HG02852 (cell line): ENCODE data around the gene CATSPER1.

Source experiments
- ATAC-seq: cut with Tn5 transposase; IDR thresholded peaks from one replicate; pipeline ENCODE4 v1.9.1; 2021; ENCODE audit warnings: mild to moderate bottlenecking, moderate library complexity; ENCODE audit not compliant: unreplicated experiment

The CATSPER1 gene

DNA sequence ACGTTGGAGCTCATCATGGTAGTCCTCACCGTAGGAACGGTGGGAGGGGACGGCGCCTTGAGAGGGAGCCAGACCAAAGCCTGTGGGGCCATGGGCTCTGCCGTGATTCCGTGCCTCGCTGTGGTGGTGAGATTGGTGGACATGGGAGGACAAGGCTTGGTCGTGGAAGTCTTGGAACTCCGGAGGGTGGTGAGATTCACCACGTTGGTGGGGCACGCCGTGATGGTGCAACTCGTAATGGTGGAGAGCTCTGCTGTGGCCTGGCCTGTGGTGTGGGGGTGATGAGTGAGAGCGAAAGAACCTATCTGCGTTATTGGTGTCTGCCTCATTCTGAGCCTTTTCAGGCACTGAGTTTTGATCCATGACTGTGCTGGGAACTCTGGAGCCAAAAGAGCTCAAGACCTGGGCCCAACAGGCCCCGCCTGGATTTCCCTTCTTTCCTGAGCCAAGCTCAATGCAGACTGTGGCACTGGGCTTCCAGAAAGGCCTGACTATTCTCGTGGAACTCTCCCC, at the start of gene CATSPER1:
CATSPER1 (minus strand) TSS at position 463 of the 513 bp plus-strand sequence; CDS start at position 363, 100 bp downstream.
- ATAC-seq = no peak

DNA sequence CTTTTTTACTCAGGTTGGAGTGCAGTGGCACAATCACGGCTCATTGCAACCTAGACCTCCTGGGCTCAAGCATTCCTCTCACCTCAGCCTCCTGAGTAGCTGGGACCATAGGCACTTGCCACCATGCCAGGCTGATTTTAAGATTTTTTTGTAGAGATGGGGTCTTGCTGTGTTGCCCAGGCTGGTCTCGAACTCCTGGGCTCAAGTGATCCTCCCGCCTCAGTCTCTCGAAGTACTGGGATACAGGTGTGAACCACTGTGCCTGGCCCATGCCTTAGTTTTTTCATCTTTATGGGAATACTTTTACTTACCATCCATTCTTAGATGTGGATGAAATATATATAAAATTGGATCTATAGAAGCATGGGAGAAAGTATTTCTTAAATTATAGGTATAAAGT, 49.0 kb upstream of the CATSPER1 start:
- ATAC-seq = no peak

DNA sequence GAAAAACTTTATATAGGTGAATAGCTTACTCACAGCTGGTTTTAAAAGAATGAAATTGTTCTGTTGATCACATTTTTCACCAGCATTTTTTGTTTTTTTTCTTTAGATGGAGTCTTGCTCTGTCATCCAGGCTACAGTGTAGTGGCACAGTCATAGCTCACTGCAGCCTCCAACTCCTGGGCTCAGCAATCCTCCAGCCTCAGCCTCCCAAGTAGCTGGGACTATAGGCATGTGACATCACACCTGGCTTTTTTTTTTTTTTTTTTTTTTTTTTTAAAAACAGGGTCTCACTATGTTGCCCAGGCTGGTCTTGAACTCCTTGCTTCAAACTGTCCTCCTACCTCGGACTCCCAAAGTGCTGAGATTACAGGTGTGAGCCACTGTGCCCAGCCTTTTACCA, 47.4 kb upstream of the CATSPER1 start:
- ATAC-seq = no peak

DNA sequence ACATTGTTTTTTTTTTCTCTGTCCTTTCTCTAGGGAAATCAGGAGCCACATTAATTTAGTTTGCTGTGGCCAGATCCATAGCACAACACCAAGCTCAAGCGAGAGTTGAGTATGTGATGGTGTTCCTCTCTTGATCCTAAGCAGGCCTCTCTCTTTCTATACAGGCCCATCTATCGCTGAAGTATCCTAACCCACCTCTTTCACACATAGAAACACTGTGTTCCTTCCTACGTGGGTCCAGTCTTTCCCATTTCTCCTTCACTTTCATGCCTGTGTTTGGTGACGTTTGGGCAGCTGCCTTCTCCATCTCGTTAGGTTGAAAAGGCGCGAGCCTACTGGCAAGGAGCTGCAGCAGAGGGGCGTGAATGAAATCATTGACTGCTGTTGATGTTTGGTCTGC, 46.2 kb upstream of the CATSPER1 start:
- no peak for ATAC-seq

DNA sequence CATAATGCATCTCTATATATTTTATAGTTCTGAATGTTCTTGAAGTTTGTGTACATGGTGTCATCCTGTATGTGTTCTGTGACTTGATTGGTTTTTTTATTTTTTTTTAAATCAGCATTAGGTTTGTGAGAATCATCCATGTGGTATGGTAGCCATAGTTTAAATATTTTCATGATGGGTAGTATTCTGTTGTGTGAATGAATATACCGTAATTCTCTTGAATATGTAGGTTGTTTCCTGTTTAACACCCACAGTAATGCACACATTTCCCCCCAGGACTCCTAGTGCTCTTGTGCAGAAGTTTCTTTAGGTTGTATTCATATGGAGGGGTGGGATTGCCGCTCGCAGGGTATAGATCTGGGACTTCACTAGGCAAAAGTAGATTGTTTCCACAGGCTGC, 45.8 kb upstream of the CATSPER1 start:
- ATAC-seq = no peak

DNA sequence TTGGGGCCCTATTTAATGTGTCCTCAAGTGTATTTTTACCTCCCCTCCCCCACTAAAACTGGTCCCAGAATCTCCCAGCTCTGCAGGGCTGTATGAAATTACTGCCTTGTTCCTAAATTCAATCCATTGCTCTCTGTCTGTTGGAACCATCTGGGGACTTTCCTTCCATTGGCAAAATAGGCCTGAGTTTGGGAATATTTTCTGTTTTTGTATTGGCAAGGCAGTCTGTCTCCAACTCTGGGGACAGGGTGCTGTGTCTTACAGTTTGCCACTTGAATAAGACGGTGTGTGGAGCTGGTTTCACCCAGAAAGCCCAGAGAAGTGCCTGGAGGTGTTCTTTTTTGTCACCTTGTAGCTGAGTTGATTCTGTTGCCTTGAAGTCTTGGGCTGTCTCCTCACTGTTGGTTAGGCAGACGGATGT, 45.1 kb upstream of the CATSPER1 start:
- ATAC-seq = no peak

DNA sequence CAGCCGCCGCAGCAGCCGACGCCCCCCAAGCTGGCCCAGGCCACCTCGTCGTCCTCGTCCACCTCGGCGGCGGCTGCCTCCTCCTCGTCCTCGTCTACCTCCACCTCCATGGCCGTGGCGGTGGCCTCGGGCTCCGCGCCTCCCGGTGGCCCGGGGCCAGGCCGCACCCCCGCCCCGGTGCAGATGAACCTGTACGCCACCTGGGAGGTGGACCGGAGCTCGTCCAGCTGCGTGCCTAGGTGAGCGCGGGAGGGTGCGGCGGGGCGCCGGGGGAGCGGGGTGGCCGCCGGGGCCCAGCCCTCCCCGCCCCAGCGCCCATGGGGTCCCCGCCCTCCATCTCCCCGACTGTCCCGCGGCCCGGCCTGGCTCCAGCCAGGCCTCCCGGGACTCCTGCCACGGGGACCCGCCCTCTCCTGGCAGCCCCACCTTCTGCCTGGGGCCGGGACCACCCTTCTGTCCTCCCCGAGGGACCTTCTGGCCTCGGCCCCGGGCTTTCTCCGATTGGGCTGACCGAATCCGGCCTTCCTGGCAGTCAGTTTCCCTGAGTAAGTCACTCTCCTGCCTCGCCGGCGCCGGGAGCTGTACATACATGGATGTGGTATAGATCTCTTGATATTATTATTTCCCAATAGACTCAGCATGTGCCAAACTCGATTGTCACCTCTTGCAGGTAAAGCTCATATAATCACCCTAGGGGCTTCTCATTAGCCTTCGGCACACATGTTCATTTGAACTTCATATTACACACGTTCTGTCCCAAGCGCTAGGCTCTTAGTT, 44.5 kb upstream of the CATSPER1 start:
- ATAC-seq = peak; percentile 16

DNA sequence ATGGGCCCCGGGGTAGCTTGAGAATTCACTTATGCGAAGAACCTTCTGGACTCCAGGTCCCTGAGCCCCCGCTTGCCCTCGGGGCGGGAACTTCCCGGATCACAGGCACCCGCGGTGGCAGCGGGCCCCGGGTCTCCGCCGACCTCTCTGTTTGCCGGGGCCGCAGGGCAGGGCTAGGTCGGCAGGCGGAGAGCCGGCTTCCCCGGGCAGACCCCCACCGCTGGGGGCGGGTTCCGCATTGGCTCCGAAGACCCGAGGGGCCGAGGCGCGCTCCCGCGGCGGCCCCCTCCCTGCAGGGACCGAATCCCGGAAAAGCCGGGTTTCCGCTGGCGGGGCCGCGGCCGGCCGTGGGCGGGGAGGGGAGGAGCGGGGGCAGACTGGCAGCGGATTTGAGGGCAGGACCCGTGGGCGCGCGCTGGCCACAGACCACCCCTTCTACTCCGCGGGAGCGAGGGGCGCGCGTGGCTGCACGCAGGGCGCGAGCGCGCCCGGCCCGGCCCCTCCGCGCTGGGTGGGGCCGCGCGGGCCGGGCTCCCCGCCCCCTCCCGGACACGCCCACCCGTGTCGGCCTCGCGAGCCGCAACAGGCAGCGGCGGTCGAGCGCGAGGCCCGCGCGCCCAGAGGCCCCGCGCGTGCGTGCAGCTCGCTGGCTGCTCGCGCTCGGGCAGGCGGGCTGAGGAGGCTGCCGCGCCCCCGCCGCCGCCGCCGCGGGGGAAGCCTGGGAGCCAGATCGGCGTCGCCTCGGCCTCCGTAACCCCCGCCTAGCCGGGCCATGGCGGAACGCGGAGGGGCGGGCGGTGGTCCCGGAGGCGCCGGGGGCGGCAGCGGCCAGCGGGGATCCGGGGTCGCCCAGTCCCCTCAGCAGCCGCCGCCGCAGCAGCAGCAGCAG, 43.7 kb upstream of the CATSPER1 start, which contains the start of gene PACS1:
PACS1 (plus strand) TSS at position 558 of the 889 bp plus-strand sequence; CDS start at position 773, 215 bp downstream.
- ATAC-seq = peak; percentile 47

DNA sequence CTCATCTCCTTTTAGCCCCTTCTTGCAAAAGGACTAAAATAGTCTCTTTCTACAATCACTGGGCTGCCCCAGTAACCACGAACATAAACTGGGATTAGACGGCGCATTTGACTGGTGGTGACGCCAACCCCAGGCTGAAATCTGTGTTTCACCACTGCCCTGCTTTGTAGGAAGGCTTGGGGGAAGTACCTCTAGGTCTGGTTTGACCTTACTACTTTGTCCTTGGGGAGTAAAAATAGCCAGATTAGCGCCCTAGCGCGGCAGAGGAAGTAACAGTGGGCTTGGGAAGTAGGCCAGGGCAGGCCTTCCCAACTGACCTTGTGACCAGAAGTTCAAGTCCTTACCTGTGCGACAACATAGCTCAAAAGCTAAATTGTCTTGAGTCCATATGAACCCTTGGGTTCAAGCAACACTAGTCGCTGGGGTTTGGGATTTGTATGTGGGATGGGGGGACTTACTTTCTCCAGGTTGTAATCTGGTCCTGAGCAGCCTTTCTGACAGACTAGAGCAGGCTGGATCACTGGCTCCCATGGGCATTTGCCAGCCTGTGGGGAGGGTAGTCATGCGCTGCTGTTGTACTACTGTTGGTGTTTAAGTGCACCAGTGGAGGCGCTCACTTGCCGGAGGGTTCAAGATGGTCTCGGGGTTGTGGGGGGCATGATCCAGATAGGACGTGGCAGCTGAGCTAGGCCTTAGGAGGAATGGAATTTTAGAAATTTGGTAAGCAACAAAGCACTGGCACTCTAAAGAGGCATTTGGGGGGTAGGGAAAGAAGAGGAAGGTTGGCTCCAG, 42.8 kb upstream of the CATSPER1 start:
- no peak for ATAC-seq

DNA sequence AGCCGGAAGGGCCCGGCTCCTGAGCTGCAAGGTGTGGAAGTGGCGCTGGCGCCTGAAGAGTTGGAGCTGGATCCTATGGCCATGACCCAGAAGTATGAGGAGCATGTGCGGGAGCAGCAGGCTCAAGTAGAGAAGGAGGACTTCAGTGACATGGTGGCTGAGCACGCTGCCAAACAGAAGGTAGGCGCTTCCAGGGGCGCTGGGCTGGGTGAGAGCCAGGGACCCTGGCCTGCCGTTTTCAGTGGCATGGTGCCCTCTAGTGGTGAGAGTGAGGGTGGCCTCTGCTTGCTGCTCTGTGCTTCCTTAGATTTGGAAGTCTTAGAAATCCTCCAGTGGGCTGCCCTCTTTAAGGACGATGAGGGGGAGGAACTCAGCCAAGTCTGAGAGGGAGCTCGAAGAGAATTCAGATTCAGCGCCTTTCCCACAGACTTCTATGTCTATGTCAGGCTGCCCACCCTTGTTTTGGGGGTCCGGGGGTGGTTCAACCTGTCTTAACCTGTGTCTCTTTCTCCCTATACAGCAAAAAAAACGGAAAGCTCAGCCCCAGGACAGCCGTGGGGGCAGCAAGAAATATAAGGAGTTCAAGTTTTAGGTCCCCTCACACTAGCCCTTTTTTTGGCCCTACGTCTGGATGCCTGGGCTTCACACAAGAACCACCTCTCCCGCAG, 42.0 kb upstream of the CATSPER1 start:
- no peak for ATAC-seq

DNA sequence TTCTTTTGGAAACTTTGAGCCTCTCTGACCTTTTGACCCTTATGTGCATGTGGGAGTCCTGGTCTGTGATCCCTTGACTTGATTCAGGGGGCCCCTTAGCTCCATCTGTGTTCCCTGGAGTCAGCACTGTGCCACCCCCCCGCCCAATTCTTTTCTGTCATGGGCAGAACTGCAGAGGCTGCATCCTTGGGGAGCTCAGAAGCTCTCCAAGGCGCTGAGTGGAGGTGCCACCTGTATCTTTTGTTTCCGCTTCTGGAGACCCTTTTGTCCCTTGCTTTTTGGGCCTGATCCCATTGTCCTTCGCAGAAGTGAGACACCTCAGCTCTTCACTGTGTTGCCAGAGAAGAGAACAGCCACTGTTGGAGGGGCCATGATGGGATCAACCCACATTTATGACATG, 41.4 kb upstream of the CATSPER1 start:
- ATAC-seq = no peak

DNA sequence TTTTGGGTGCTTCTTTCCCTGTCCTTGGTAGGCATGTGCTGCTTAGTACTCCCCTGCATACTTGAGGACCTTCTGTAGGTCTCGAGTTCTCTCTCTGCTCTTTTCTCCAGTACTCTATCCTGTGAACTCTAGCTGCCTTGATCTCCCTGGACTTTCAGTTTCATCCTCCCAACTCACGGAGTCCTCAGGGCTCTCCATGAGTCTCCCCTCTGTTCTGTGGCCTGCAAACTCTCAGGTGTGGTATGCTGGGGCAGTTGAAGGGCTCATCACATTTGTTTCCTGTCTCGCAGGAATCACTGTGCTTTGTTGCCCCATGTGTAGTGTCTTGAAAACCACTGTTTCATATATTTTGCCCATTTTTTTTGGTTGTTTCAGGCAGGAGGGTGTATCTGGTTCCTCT, 40.5 kb upstream of the CATSPER1 start:
- no peak for ATAC-seq

DNA sequence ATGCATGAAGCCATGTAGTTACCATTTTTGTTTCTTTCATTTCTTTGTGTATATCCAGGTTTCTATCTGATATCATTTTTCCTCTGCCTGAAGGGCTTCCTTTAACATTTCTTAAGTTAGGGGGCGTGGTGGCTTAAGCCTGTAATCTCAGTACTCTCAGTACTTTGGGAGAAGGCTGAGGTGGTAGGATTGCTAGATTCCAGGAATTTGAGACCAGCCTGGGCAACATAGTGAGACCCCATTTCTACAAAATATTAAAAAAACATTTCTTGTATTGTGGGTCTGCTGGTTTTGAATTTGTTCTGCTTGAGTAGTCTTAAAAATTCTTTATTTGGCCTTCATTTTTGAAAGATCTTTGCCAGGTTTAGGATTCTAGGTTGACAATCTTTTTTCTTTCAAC, 38.3 kb upstream of the CATSPER1 start:
- ATAC-seq = no peak

DNA sequence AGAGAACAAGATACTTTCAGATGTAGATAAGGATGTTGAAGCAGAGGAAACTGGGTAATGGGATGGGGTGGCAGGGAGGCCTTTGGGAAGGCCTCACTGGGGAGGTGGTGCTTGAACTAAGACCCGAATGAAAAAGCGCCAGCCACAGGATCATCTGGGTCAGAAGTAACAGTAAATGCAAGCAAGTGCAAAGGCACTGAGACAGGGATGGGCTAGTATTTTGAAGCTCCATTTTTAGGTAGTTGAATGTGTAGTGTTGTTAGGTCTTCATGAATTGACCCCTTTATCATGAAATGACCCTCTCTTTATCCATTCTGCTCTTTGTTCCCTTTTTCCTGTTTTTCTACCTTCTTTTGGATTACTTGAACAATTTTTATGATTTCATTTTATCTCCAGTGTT, 37.6 kb upstream of the CATSPER1 start:
- no peak for ATAC-seq

DNA sequence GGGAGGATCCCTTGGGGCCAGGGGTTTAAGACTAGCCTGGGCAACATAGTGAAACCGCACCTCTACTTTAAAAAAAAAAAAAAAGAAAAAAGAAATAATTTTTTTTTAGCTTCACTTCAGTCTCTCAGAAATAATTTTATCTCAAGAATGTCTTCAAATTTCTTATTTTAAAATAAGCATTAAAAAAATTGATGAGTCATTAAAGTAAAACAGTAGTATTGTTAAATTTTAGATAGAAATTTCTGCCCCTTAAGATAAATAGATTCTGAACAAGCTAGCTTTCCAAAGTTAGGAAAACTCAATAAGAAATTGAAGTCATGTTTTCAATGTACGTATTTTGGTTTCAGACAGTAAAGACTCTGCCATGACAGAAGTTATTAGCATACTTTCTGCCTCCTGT, 36.1 kb upstream of the CATSPER1 start:
- ATAC-seq = no peak

DNA sequence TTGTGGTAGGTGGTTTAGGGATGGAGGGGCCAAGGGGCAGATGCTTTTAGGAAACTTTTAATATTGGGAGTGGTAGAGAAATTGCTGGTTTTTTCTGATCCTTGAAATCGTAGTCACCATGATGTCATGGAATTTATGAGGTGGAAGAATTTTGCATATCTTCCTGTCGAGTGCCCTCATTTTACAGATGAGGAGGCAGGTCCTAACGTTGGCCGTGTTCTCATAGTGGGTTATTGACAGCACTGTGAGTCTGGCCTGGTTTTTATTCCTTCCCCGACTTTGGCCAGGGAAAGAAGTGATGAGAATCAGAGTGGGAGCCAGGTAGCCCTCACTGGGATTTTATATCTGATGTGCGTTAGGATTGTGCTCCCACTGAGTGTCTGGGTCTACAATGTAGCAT, 35.0 kb upstream of the CATSPER1 start:
- ATAC-seq = no peak

DNA sequence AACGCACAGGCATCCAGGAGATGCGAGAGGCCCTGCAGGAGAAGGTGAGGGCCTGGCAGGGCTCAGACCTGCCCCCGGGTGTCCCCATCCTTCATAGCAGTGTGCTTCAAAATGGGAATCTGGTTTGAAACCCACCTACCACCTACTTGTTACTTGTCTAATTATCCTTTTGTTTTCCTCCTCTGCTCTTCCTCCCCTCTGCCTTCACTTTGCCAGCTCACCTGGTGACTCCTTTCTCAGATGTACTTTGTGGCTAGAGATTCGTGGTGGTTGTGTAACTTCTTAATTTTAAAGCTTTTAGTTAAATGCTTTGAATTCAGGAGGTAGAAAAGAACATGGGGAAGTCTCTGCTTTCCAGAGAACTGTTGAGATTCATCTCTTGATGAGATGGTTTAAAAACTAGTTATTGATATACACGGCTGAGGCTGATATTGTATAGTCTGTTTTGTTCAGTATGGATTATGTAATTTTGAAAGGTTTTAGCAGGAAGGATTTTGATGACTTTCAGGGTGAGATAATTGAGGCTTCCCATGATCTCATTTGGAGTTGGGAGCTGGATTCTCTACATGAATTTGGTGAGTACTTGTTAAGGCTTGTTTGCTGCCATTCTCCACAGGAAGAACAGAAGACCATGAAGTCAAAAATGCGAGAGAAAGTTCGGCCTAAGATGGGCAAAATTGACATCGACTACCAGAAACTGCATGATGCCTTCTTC, 33.8 kb upstream of the CATSPER1 start:
- no peak for ATAC-seq

DNA sequence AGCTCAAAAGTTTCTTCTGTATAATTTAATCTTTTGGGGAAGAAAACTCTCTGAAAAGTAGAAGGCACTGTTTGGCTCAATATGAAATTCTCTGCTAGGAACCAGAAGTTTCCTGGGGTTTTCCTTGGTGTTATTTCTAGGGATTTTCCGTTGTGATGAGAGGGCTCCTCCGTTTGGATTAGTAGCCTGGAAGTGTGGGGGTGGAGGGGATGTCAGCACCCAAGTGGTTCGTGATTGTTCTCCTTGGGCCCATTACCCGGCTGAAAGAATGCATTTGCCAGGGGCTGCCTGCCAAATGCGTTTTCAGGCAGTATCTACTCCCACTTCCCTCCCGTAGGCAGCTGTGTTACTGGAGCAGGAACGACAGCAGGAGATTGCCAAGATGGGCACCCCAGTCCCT, 30.2 kb upstream of the CATSPER1 start:
- no peak for ATAC-seq

DNA sequence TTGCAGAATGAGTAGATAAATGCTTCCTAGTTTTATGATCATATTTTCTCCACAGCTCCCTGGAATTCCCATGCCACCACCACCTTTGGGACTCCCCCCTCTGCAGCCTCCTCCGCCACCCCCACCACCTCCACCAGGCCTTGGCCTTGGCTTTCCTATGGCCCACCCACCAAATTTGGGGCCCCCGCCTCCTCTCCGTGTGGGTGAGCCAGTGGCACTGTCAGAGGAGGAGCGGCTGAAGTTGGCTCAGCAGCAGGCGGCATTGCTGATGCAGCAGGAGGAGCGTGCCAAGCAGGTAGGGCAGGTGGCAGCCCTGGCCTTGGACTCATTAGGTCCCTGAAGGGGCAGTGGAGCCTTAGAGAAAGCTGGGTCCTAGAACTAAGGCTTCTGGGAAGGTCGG, 28.7 kb upstream of the CATSPER1 start:
- no peak for ATAC-seq

DNA sequence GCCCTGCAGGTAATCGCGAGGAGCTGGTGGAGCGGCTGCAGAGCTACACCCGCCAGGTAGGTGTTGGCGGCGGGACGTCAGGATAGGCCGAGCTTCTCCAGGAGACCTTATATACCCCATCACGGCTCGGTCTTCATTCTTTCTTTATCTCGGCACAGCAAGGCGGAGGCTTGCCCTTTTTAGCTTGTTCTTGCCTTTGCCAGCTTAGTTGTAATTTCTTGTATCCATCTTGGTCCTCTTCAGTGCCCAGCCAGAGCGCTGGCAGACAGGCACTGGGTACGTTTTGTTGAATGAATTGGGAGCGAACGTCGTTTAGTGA, 26.3 kb upstream of the CATSPER1 start:
- no peak for ATAC-seq
